UCSD-AML1 (cell line): ENCODE results near the gene PRMT2.

Experiments used
- DNase-seq: peaks from one replicate; lab custom pipeline; 2025; ENCODE audit not compliant: unreplicated experiment; lab: John Stamatoyannopoulos, UW

The PRMT2 gene

DNA sequence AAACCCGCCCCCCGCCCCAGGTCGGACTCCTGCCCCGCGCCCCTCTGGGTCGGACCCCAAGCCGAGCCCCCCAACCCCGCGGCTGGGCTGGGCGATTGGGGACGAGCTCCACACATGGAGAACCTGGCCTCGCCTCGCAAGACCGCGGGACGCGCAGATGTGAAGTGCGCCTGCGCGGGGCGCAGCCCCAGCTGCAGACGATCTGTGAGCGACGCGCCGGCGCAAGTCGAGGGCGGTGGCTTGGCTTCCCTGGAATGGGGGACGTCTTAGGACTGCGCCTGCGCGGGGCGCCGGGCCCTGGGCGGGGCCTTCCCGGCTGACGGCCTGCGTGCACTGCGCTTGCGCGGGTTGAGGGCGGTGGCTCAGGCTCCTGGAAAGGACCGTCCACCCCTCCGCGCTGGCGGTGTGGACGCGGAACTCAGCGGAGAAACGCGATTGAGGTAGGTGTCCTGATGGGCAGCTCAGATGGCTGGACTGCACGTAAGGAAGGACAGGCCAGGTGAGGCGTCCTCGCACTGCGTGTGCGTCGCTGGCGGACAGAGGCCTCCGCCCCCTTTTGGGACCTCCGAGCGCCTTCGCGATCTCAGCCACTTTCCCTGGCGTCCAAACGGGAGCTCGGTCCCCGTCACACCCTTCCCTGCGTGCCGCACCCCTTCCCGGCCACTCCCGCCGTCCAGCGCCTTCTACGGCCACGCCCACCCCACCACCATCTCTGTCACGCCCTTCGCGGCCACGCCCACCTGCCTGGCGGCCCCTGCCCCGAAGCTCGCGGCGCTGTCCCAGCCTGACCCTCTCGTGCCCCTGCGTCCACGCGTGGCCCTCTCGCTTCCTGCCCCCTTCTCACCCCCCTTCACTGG lies at the start of gene PRMT2:
Gene PRMT2, plus strand, starts transcription at position 351 of the 857 bp plus-strand sequence. CDS start 1,278 bp downstream, outside the sequence.
- peak; percentile 99 for DNase-seq

DNA sequence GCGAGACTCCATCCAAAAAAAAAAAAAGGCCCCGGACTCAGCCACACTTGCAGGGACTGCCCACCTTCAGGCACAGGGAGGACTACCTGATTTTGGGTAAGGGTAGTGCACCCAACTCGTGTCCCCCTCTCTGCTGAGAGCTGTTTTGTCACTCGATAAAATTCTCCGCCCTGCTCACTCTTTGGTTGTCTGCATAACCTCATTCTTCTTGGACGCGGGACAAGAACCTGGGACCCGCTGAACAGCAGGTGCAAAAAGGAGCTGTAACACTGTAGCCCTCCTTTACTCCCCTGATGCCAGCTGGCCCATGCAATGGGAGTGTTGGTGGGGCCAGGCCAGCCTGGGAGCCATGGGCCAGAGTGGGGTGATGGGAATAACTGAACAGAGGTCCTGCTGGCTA lies 41.2 kb upstream of the PRMT2 start:
- no peak for DNase-seq

DNA sequence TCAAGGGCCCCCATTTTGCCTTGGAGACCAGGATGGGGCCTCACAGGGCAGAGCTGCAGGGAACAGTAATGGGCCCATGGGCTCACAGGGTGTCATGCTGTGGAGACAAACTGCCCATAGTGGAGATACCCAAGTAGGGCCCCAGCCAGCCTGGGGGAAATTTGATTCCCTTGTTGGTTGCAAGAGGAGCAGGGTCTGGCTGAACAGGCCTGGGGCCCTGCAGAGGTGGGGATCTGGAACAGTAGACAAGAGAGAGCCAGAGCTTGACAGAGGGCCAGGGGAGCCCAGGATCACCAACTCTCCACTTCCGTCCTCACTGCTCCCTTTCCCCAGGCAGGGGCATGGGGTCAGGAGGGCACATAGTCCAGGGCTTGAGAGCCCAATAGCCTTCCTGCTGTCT lies 39.3 kb upstream of the PRMT2 start:
- no peak for DNase-seq

DNA sequence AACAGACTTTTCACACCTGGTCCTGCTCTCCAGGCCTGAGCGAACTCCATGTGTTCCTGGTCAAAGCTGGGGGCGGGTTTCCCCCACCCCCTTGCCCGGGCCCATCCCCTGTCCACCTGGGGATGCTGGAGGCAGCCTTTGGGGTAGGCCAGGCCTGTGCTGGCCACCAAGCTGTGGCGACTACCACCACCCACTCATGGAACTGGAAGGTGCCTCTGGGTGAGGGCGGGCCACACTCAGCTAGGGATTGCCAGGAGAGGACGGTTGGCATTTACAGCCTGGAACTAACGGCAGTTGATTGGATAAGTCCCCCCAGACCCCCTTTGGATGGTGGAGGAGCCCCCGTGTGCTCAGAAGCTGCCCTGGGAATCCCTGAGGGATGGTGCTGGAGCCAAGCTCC lies 38.4 kb upstream of the PRMT2 start:
- no peak for DNase-seq

DNA sequence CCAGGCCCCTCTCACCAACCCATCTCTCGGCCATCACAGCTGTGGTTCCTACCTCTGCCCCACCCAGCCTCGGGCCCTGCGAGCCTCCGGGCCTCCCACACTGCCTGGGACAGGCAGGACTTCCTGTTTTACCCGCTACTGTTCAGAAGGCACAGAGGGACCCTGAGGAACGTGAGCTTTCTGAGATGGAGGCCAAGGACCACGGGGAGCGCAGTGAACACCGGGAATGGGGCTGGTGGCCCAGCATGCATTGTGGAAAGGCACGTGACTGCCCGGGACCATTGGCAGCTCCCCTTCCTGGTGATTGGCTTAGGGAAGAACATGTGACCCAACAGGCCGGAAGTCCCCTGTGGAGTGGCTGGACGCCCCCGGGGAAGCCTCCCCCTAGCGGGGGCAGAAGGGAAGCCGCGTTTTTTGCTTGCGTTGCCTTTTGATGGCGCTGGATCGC lies 37.6 kb upstream of the PRMT2 start:
- no peak for DNase-seq

DNA sequence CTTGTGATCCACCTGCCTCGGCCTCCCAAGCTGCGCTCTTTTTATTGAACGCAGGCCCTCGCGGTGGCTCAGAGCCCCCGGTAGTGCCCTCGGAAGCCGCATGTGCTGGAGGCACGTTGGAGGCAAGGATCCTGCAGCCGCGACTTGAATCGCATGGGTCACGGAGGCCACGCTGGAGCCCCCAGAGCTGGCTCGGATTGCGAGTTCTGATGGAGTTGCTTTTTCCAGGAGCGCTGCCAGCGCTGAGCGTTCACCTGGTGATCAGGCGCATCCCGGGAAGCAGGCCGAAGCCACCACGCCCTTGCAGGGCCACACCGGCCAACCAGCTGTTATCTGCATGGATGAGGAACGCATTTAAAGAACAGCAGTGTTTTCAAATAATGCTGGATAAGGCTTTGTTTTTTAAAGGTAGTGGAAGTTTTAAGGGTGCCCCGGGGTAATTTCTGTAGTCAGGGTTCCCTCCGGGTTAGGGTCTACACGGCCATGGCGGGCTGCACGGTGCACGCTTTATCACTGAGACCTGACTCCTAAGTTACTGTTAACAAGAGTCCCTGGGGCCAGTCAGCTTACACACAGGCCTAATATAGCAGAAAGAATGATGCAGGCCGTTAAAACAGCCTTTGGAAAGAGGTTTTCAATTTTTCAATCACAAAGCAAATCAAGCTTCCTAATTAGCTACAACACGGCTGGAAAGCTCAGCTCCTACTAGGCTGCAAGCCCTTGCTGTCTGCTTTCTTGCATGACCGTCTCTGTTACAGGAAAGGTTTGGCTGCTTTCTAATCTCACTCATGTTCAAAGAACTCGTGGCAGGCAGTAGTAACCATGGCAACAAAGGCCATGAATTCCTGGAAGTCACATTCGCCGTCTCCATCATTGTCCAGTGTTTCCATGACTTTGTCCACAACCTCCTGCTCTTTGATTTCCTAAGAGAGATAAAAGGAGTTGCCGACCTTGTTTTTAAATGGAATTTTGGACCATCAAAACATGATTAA lies 36.6 kb upstream of the PRMT2 start:
- no peak for DNase-seq

DNA sequence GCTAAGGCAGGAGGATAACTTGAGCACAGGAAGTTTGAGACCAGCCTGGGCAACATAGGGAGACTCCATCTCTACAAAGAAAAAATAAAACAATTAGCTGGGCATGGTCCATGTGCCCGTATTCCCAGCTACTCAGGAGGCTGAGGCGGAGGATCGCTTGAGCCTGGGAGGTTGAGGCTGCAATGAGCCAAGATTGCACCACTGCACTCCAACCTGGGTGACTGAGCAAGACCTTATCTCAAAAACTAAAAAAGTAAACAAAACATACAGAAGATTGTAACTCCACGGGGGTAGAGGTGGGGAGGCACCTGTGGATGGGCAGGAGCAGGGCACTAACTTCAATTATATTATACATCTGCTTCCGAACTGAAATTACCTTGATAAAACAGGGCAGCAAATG lies 35.2 kb upstream of the PRMT2 start:
- no peak for DNase-seq

DNA sequence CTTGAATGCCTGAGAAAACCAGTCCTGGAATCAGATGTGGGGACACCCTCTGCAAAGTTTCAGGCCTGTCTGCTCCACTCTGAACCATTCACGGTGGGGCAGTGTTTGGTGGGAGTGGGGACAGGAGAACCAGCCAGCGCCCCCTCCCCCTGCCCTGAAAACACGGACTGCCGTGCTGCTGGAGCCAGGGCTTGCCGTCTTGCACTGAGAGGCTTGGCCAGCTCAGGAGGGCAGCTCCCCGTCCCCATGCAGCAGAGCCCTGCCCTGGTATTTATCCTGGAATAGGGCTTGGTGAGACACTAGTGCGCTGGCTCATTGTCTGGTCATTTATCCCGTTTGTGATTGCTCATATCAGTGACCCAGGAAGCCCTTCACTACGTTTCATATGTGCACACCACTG lies 34.5 kb upstream of the PRMT2 start:
- no peak for DNase-seq

DNA sequence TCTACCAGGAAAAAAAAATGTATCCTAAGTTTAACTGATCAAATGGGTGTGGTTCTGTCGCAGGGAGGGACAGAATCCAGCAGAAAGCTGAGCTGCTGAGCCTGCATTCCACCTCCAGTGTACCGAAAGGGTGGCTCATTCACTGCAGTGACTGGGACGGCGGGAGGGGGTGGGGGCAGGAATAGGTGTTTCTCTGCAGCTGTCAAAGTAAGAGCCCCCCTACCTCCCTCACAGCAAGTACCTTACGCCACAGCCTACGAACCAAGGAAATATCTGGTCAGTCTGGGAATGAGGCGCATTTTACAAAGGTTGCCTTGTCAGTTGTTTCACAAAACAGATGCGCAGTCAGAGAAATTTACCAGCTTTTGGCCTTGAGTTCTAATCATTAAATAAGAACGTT lies 32.2 kb upstream of the PRMT2 start:
- DNase-seq, result no peak

DNA sequence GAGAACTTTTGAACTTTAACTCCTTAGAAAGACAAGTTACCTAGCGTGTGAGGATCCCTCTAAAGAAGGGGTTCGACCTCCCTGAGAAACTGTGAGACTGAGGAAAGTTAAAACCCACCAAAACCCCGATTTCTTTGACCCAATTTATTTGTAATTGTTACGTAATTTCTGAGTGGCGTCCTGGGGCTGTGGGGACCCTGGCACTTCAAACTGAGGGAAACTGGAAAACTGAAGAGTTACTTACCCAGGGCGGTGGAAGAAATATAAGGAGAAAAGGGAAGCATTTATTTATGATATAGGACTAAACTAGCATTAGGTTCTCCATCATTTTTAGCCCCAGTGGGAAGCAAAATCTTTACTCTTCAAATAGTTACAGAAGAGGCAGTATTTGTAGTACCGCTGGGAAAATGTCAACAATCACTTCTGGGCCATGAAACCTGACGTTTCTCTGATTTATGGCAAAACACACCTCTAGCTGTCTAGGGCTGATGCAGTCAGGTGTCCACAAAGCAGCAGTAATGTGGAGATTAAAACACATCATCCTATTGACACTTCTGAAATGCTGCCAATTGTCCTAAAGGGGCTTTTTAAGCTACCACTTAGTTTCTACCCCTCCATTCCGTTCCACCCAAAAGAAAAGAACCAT lies 31.0 kb upstream of the PRMT2 start:
- no peak for DNase-seq

DNA sequence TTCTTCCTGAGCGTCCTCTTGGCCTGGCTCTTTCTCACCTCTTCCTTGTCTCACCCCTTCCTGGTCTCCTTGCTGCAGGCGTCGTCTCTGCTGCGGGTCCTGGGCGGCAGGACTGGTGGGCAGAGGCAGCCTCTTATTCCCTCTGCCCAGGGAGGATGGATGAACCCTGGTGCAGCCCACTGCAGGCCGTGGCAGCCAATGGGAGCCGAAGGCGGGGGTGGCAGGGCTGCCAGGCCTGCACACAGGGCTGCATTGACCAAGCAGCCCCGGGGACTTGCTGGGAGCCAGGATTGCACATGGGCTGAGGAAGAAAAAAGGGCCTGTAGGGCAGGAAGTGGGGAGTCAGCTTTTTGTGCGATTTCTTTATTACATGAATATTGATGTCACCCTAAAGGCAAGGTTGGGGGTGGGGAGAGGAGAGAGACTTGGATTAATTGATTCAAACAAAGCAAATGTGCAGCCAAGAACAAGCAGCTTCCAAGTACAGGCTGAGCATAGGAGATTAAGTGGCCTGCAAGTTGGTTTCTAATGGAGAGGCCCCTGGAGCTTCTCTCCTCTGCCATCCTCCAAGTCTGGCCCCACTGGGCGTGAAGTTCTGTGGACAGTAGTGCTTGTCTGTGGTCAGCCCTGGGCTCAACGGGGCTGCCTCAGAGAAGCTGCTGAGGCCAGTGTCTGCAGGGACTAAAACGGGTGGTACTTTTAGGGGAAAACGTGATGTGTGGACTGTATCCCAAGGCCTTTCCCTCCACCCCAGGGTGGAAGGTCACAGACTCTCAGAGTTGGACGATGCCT lies 30.3 kb upstream of the PRMT2 start, which contains the start of gene S100B:
Gene S100B, minus strand, starts transcription at position 108 of the 792 bp plus-strand sequence. CDS start 2,667 bp downstream, outside the sequence.
- DNase-seq, result peak; percentile 79

DNA sequence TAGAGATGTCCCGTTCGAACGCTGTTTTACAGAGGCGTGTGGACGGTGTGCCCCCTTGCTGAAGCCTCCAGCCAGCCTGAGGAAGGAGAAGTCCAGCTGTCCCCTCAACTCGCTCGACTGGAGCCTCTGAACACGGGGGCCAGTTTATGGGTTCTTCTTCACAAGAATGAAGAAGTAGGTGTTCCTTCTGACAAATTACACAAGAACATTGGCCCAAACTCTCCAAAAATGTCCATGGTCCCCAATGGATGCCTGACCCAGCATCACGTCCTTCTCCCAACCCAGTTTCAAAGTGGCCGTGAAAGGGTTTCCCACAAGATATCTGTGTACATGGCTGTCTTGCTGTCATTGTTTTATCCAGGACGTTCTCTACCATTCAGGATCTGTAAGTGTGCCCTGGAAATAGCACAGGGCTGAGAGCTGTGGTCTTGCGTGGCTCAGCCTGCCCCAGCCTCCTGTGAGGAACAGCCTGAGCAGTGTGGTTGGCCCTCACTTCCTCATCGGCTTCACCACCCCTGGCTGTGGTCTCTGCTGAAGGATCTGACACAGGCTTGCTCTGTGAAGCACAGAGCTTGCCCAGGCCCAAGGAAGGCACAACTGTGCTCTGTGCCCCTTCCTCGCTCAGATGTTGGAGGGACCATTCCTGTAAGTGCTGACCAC lies 29.6 kb upstream of the PRMT2 start:
- peak; percentile 87 for DNase-seq

DNA sequence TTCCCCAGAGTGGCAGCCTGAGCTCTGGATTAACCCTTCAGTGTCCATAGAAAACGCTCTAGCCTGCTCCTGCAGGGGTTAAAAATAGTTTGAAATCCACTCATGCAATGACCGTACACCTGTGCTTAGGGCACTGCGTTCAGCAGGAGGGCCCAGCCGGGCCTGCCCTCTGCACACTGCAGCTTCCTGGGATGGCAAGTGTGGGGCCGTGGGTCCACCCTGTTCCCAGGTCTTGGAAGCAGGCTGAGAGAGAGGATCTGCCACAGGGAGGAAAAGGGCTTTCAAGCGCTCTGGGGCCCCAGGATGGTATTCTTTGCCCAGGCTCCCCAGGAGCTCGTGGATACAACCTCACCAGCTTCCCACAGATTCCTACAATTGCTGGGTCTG lies 29.1 kb upstream of the PRMT2 start:
- DNase-seq, result no peak

DNA sequence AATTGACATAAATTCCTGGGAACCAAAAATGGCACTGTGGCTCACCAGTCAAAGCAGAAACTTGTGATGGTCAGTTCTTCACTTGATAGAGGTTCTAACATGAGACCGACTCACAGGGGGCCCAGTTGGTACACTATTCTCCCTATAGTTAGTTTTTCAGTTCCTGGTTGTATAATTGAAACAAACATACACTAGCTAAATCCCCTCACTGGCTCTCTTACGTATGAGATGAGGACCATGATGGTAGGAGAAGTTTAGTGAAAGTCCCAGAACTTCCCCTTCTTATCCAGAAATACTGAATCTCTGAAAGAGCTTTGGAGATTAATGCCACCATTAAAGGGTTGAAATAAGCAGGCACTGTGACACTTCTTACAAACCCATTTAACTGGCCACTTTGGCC lies 27.8 kb upstream of the PRMT2 start:
- DNase-seq, result no peak

DNA sequence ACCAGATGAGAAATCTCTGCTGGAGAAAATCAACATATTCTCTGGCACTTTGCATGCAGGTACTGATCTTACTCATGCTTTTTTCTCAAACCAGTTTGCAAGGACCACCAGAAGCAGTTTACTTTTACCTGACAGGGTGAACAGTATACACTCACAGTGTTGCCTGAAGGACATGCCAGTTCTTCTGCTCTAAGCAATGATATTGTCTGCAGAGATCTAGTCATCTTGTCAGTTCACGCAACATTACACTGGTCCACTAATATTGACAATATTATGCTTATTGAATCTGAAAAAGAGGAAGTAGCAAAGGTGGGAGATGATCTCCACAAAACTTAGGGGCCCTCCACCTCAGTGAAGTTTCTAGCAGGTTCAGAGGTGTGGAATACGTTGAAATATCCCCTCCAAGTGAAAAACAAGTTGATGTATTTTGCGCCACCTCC lies 26.8 kb upstream of the PRMT2 start:
- no peak for DNase-seq

DNA sequence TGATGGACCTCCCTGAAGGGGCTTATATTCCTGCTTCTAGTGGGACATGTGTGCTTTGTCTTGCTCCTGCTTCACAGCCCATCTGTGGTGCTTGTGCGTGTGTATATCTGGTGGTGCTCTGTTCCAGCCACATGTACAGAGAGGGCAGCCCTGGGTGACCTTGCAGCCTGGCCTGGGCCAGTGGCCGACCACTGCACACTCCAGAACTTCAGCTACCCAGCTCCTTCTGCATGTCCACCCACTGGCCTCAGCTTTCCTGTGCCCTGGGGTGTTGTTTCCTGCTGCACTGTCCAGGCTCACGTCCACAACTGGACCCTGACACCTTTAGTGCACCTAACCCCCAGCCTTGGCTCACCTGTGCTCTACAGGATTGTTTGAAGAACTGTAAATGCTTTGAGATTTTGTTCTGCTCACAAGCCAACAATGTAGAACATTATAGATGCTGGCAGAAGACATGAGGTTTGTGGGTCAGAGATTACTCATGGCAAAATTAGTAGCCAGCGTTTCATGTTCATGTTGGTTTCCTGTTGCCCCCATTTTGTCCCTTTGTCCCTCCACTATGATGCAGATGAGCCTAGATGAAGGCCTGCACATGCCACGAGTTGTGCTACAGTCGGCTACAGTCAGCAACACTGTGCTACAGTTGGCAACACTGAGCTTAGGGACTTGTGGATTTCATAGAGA lies 25.3 kb upstream of the PRMT2 start:
- DNase-seq, result no peak

DNA sequence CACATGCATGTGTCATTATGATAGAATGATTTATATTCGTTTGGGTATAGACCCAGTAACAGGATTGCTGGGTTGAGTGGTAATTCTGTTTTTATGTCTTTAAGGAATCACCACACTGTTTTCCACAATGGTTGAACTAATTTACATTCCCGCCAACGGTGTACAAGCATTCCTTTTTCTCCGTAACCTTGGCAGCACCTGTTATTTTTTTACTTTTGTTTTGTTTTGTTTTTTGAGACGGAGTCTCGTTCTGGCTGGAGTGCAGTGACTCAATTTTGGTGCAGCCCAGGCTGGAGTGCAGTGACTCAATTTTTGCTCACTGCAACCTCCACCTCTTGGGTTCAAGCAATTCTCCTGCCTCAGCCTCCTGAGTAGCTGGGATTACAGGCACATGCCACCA lies 22.1 kb upstream of the PRMT2 start:
- DNase-seq, result no peak

DNA sequence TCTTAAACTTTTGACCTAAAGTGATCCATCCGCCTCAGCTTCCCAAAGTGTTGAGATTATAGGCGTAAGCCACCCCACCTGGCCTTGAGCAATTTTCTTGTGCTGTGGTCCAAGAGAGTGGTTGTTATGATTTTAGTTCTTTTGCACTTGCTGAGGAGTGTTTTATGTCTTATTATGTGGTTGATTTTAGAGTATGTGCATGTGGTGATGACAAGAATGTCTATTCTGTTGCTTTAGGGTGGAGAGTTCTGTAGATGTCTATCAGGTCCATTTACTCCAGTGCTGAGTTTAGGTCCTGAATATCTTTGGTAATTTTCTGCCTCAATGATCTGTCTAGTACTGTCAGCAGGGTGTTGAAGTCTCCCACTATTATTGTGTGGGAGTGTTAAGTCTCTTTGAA lies 19.4 kb upstream of the PRMT2 start:
- no peak for DNase-seq

DNA sequence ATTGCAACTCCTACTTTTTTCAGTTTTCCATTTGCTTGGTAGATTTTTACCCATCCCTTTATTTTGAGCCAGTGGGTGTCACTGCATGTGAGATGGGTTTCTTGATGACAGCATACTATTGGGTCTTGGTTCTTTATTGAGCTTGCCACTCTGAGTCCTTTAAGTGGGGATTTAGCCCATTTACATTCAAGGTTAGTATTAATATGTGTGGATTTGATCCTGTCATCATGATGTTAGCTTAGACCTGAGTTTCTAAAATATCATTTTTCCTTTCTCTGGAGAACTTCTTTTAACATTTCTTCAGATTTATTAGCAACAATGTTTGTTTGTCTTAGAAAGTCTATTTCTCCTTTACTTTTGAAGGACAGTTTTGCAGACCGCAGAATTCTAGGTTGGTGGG lies 18.8 kb upstream of the PRMT2 start:
- no peak for DNase-seq
